ENCODE measurements around the gene WDR70. TPM values are rescaled to one million over a fixed set of nuclear protein-coding genes. Genes with fewer than 3 reads are reported as not detected.
"Not testable (repeated sequence)": the region's sequence is repeated elsewhere in the genome, so short reads cannot be mapped to it uniquely, and the experiment has no call there.

The WDR70 gene
- total and polyA plus RNA-seq, 7 donors, result 8.4 to 36.4 (median 25.5) TPM

- 60 to 77% methylated on average over 12 of the region's 12 CpGs for WGBS, 2 donors
Observed at GRCh38 chr5:37665889-37666288, 286.8 kb downstream of the WDR70 start.

GRCh38 chr5:37667430-37667829, 288.3 kb downstream of the WDR70 start:
- Histone ChIP-seq H3K27me3 (no peaks in the 10 kb centered on the region), H3K4me1 (peaks cover 0 to 77% (median 56%) of the 10 kb centered on the region in 4 donors), H3K36me3 (no peaks in the 10 kb centered on the region), H3K9me3 (no peaks in the 10 kb centered on the region), H3K4me3 (no peak overlapping the region), H3K27ac (peak overlapping the region in 3 of 4 donors; percentile 71 to 85 (median 84))
- no peak for DNase-seq
- no peak for TF ChIP-seq POLR2AphosphoS5 (IDR thresholded peaks at IDR 0.05)
- TF ChIP-seq, protein P1, sequence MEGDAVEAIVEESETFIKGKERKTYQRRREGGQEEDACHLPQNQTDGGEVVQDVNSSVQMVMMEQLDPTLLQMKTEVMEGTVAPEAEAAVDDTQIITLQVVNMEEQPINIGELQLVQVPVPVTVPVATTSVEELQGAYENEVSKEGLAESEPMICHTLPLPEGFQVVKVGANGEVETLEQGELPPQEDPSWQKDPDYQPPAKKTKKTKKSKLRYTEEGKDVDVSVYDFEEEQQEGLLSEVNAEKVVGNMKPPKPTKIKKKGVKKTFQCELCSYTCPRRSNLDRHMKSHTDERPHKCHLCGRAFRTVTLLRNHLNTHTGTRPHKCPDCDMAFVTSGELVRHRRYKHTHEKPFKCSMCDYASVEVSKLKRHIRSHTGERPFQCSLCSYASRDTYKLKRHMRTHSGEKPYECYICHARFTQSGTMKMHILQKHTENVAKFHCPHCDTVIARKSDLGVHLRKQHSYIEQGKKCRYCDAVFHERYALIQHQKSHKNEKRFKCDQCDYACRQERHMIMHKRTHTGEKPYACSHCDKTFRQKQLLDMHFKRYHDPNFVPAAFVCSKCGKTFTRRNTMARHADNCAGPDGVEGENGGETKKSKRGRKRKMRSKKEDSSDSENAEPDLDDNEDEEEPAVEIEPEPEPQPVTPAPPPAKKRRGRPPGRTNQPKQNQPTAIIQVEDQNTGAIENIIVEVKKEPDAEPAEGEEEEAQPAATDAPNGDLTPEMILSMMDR (IDR thresholded peaks at IDR 0.05), result no peak
- no peak for TF ChIP-seq POLR2A (IDR thresholded peaks at IDR 0.05)
- no peak for TF ChIP-seq EP300 (IDR thresholded peaks at IDR 0.05)
- intact Hi-C loops (cut with DNase I), result loop anchor here (5.0 kb wide), 2 partner anchors 50 to 170 kb away; no protein-coding TSS in a partner anchor

More at GRCh38 chr5:37665889-37666288, 286.8 kb downstream of the WDR70 start:
- Histone ChIP-seq H3K4me1 (peaks cover 0 to 84% (median 62%) of the 10 kb centered on the region in 4 donors), H3K9me3 (no peaks in the 10 kb centered on the region), H3K4me3 (peak overlapping the region in 1 of 4 donors; percentile 21), H3K36me3 (no peaks in the 10 kb centered on the region), H3K27ac (peak overlapping the region; percentile 60 to 85 (median 78)), H3K27me3 (no peaks in the 10 kb centered on the region)
- intact Hi-C loops (cut with DNase I), result loop anchor here (5.0 kb wide), 2 partner anchors 49 to 169 kb away; no protein-coding TSS in a partner anchor
- peak in 2 of 4 donors; percentile 14 to 44 for TF ChIP-seq POLR2AphosphoS5 (IDR thresholded peaks at IDR 0.05)
- no peak for TF ChIP-seq EP300 (IDR thresholded peaks at IDR 0.05)
- TF ChIP-seq, protein P1 (IDR thresholded peaks at IDR 0.05), result no peak
- DNase-seq, result peak; percentile 83

- Histone ChIP-seq H3K27me3 (no peaks in the 10 kb centered on the region), H3K36me3 (no peaks in the 10 kb centered on the region), H3K4me1 (peaks cover 0 to 77% (median 57%) of the 10 kb centered on the region in 4 donors), H3K4me3 (no peak overlapping the region), H3K27ac (peak overlapping the region in 3 of 4 donors; percentile 71 to 85 (median 84)), H3K9me3 (no peaks in the 10 kb centered on the region)
- no peak for DNase-seq
- TF ChIP-seq EP300 (IDR thresholded peaks at IDR 0.05), result no peak
- TF ChIP-seq, protein P1 (IDR thresholded peaks at IDR 0.05), result no peak
- TF ChIP-seq POLR2A (IDR thresholded peaks at IDR 0.05), result no peak
- no peak for TF ChIP-seq POLR2AphosphoS5 (IDR thresholded peaks at IDR 0.05)
- WGBS, 2 donors, result 78 to 89% methylated on average over 1 of the region's 1 CpG
- intact Hi-C loops (cut with DNase I), result loop anchor here (2.0 to 5.0 kb wide), 4 partner anchors 51 to 171 kb away; no protein-coding TSS in a partner anchor
Observed at GRCh38 chr5:37667846-37668245, 288.7 kb downstream of the WDR70 start.

DNA sequence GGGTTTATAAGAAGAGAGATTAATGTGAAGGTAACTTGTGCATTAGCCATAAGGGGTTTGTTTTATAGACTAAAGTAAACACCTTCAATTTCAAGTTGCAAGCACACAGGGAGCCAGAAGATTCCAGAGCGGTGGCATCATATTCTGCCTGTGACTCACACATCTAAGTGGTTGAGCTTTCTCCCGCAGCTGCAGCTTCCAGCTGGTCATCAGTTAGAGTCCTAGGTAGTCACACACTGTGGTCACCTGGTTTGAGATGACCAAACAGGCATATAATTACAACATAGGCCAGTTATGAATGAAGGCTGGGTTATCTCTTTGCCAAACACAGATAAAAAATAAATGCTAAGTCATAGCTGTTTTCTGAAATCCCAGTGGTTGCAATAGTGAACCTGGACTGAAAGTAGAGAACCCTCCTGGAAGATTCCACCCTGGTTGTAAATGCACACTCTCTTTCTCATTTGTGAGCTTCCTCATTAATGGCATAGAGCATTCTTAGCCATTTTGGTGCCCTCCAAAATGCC, 289.5 kb downstream of the WDR70 start:
- H3K4me3 ChIP-seq, result no peak overlapping the region
- TF ChIP-seq POLR2A (IDR thresholded peaks at IDR 0.05) (no peak), POLR2AphosphoS5 (IDR thresholded peaks at IDR 0.05) (peak; percentile 10 to 87 (median 72)), EP300 (IDR thresholded peaks at IDR 0.05) (peak in 2 of 4 donors; percentile 54 to 85)
- TF ChIP-seq, protein P1 (IDR thresholded peaks at IDR 0.05), result no peak
- intact Hi-C loops (cut with DNase I), result loop anchor here (2.0 to 5.0 kb wide), 4 partner anchors 51 to 171 kb away; no protein-coding TSS in a partner anchor
- peaks cover 0 to 72% (median 50%) of the 10 kb centered on the region in 4 donors for H3K4me1 ChIP-seq
- H3K27me3 ChIP-seq, result no peaks in the 10 kb centered on the region
- no peaks in the 10 kb centered on the region for H3K9me3 ChIP-seq
- no peaks in the 10 kb centered on the region for H3K36me3 ChIP-seq
- WGBS, 2 donors, result 58 to 73% methylated on average over 2 of the region's 2 CpGs
- peak; percentile 89 for DNase-seq
- peak overlapping the region; percentile 34 to 85 (median 78) for H3K27ac ChIP-seq

GRCh38 chr5:37672118-37672588, 293.0 kb downstream of the WDR70 start:
- H3K9me3 ChIP-seq; intact Hi-C loops (cut with DNase I); H3K4me3 ChIP-seq; H3K36me3 ChIP-seq; DNase-seq; H3K27me3 ChIP-seq: not testable (repeated sequence)
- Histone ChIP-seq H3K27ac (peak overlapping the region in 3 of 4 donors; percentile 65 to 73 (median 73)), H3K4me1 (peaks cover 0 to 40% (median 27%) of the 10 kb centered on the region in 4 donors)
- WGBS, 2 donors, result 38 to 78% methylated on average over 12 of the region's 12 CpGs

GRCh38 chr5:37674361-37674760, 295.2 kb downstream of the WDR70 start:
- H3K9me3 ChIP-seq; H3K27ac ChIP-seq; intact Hi-C loops (cut with DNase I); DNase-seq; H3K27me3 ChIP-seq; H3K4me3 ChIP-seq; H3K36me3 ChIP-seq: not testable (repeated sequence)
- H3K4me1 ChIP-seq, result peaks cover 0 to 17% (median 12%) of the 10 kb centered on the region in 4 donors
- WGBS, 2 donors, result 94 to 97% methylated on average over 6 of the region's 6 CpGs

DNA sequence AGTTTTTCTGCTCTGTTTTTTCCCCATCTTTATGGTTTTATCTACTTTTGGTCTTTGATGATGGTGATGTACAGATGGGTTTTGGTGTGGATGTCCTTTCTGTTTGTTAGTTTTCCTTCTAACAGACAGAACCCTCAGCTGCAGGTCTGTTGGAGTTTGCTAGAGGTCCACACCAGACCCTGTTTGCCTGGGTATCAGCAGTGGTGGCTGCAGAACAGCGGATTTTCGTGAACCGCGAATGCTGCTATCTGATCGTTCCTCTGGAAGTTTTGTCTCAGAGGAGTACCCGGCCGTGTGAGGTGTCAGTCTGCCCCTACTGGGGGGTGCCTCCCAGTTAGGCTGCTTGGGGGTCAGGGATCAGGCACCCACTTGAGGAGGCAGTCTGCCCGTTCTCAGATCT, 300.2 kb downstream of the WDR70 start:
- H3K36me3 ChIP-seq; H3K4me1 ChIP-seq; H3K4me3 ChIP-seq; H3K27me3 ChIP-seq; H3K9me3 ChIP-seq; DNase-seq; intact Hi-C loops (cut with DNase I); H3K27ac ChIP-seq: not testable (repeated sequence)
- WGBS, 2 donors, result 98% methylated on average over 8 of the region's 8 CpGs

DNA sequence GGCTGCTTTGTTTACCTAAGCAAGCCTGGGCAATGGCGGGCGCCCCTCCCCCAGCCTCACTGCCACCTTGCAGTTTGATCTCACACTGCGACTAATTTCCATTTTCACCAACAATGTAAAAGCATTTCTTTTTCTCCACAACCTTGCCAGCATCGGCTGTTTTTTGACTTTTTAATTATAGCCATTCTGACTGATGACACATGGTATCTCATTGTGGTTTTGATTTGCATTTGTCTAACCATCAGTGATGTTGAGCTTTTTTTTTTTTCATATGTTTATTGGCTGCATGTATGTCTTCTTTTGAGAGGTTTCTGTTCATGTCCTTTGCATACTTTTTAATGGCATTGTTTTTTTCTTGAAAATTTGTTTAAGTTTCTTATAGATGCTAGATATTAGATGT, 300.8 kb downstream of the WDR70 start:
- H3K4me1 ChIP-seq; DNase-seq; H3K27ac ChIP-seq; intact Hi-C loops (cut with DNase I); H3K36me3 ChIP-seq; H3K27me3 ChIP-seq; H3K9me3 ChIP-seq; H3K4me3 ChIP-seq: not testable (repeated sequence)
- WGBS, 2 donors, result 91 to 94% methylated on average over 4 of the region's 4 CpGs

All from sigmoid colon (tissue), 7 donors.